Ishikawa (cell line): ENCODE results near the gene B4GALNT4.

ENCODE experiments used
- CEBPB ChIP-seq: IDR thresholded peaks from 2 replicates; pipeline ENCODE4 v1.6.1; 2012
- CREB1 ChIP-seq: IDR thresholded peaks from 2 replicates; pipeline ENCODE4 v1.6.1; 2012; ENCODE audit warnings: low read depth
- FOXM1 ChIP-seq: IDR thresholded peaks from 2 replicates; pipeline ENCODE4 v1.6.1; 2012; ENCODE audit warnings: low read depth, borderline replicate concordance
- RAD21 ChIP-seq: IDR thresholded peaks from 2 replicates; pipeline ENCODE4 v1.6.1; 2012; ENCODE audit warnings: low read depth
- TCF12 ChIP-seq: IDR thresholded peaks from 2 replicates; pipeline ENCODE4 v1.6.1; 2012; ENCODE audit warnings: low read depth
- USF1 ChIP-seq: IDR thresholded peaks from 2 replicates; pipeline ENCODE4 v1.6.1; 2012

GRCh38 chr11:396511-396947 lies 27.2 kb downstream of the B4GALNT4 start:
- TF ChIP-seq TCF12 (no peak), USF1 (no peak), FOXM1 (no peak), RAD21 (no peak), CEBPB (no peak), CREB1 (no peak)
